HTERT RPE-1 (cell line): ENCODE data around the gene SLC32A1.

Experiments used
- in situ Hi-C: fragments of 300-500 bp; cut with MboI; formaldehyde crosslinking; loops from 4 replicates; pipeline ENCODE4 v1.14.3; 2020; ENCODE audit warnings: low sequenced_read_pairs

The SLC32A1 gene

GRCh38 chr20:38725148-38725901 lies 1.0 kb downstream of the SLC32A1 start:
- in situ Hi-C loops: no loop called here

DNA sequence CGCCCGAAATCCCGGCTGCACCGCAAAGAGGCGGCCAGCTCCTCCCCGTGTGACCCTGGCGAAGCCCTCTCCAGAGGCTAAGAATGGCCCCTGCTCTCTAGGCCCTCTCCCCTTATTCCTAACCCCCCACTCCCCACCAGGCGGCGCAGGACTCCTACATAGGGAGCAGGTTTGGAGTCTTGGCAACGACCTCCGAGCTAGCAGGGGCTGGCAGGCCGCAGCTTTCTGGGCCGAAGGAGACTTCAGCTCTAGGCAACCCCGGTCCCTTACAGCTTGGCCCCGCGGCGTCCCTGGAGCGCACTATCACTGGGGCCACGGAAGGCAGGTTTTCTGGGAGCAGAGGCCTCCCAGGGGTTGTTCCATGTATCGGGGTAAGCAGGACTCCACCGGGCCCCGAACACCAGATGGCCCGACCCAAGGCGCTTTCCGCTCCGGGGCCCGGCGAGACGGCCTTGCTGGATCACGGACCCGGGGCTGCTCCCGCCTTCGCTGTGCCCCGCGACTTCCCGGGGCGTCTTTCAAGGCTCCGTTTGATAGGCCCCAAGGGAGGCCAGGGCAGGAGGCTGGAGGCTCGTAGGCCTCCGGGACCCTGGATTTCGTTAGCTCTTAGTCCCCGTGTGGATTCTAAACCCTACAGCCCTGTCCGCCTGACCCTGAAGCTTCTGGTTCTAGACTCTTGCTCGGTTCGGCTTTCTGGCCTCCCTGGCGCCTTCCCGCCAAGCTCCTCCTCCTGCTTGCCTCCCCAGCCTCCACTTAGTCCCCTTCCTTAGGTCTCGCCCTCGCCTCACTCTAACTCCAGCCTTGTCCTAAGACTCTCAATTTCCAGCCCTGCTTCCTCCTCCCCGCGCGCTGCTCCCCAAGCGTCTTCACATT lies 1.9 kb downstream of the SLC32A1 start:
- in situ Hi-C loops: no loop called here

DNA sequence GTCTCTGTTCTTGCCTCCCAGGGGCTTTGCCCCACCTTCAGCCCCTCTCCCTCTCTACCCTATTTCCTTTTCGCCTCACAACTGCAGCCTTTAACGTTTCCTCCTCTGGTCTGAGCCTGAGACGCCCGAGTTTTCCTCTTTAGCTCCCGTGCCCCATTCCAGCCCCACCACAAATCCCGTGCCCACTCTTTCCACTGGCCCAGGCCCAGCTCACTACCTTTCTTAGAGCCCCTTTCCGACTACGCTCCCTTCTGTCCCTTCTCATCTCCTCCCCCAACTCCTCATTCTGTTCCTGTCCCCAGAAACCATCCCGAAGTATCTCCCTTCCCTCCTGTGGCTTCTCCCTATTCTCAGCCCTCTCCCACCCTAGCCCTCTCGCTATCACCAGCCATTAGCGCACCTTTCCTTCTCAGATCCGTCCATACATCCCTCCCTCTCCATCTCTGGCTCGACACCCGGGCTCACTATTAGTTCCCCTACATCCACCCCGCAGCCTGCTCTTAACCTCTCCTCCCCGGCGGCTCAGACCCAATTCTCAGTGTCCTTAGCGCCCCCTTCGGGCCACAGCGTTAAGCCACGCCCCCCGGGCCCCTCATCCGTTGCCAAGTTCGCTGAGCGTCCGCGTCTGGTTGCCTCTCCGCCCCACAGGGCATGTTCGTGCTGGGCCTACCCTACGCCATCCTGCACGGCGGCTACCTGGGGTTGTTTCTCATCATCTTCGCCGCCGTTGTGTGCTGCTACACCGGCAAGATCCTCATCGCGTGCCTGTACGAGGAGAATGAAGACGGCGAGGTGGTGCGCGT lies 2.7 kb downstream of the SLC32A1 start:
- in situ Hi-C loops: no loop called here

DNA sequence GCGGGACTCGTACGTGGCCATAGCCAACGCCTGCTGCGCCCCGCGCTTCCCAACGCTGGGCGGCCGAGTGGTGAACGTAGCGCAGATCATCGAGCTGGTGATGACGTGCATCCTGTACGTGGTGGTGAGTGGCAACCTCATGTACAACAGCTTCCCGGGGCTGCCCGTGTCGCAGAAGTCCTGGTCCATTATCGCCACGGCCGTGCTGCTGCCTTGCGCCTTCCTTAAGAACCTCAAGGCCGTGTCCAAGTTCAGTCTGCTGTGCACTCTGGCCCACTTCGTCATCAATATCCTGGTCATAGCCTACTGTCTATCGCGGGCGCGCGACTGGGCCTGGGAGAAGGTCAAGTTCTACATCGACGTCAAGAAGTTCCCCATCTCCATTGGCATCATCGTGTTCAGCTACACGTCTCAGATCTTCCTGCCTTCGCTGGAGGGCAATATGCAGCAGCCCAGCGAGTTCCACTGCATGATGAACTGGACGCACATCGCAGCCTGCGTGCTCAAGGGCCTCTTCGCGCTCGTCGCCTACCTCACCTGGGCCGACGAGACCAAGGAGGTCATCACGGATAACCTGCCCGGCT lies 3.4 kb downstream of the SLC32A1 start:
- in situ Hi-C loops: no loop called here

- in situ Hi-C loops: no loop called here
These were observed 4.0 kb downstream of the SLC32A1 start for GRCh38 chr20:38728191-38728781.

DNA sequence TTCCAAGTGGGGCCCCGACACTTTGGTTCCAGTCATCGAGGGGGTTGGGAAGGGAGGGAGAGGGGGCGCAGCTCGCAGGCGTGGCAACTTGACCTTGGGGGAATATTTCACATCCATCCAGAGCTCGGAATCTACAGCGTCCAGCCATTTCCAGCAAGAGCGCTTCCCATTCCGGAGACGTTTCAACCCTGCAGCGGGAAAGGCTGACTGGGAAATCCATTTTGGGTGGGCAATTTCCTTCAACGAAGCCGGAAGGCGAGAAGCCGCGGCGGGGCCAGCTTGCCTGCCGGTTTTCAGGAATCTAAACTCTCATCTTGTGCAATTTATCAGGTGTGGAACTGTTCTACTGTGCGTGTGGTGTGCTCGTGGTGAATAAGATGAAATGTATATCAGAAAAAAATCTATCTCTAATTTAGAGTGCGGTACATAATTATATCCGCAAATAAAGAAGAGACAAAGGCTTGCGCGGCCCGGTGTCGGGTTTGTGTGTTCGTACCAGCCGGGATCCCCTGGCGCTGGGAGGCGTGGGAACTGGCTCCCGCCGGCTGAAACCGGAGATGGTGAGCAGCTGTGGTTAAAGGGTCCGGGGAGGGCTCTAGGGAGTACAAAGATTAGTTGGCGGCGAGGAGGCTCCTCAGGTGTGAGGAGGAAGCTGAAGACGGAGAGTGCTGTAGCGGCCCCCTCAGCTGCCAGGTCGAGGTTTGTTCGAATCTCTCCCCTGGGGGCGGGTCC lies 4.8 kb downstream of the SLC32A1 start:
- in situ Hi-C loops: no loop called here

DNA sequence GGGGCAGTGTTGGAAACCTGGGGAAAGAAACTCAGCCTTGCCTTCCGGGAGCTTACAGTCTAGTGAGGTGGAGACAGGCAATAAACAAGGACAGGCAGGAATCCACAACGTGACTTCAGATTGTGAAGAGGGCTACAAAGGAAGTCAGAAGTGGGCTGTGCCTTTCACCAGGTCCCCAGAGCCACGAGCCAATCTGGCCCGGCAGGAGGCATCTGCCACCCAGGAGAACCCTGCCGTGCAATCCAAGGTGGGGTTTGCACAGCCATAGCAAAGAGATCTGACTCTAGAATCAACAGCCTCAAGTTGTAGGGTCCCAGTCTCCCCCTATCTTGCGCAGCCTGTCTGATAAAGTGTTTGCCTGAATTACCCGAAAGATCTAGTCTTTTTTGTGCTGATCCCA lies 5.5 kb downstream of the SLC32A1 start:
- in situ Hi-C loops: no loop called here

- in situ Hi-C loops: no loop called here
These were observed 6.1 kb downstream of the SLC32A1 start for GRCh38 chr20:38730167-38730988.

GRCh38 chr20:38730989-38731737 lies 6.9 kb downstream of the SLC32A1 start:
- in situ Hi-C loops: no loop called here

- in situ Hi-C loops: no loop called here
These were observed 7.4 kb downstream of the SLC32A1 start for GRCh38 chr20:38731738-38732113.

DNA sequence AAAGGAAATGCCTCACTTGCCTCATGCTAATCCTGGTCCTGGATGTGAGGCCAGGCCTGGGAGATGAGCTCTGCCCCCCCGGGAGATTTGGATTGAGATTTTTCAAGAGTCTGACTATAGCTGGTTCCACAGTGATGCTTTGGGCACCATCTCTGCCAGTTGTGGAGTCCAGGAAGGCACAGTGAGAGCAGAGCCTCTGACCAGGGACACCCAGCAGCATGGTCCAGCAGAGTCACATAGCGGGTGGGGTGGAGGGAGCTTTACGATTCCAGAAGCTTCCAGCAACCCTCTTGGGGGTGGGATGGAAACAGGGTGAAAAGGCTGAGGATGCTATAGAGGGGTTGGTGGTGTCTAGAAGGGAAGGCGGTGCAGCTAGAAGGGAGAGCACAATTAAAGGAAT lies 8.7 kb downstream of the SLC32A1 start:
- in situ Hi-C loops: no loop called here

GRCh38 chr20:38735172-38735571 lies 10.9 kb downstream of the SLC32A1 start:
- in situ Hi-C loops: no loop called here

GRCh38 chr20:38737887-38738286 lies 13.6 kb downstream of the SLC32A1 start:
- in situ Hi-C loops: no loop called here

DNA sequence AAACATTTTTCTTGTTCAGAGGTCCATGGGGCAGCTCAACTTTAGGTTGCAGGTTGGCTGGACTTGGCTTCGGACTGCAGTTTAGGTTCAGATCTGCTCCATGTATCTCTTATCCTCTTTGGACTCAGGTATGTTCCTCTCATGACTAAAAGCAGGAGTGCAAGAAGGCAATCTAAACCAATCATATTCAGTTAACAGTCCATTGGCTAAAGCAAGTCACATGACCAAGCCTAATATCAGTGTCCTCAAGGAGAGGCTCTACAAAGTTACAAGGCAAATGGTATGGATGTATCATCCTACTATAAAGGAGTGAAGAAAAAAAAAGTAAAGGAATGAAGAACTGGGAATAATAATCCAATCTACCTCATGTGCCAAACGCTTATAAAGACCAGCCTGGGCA lies 21.5 kb downstream of the SLC32A1 start:
- in situ Hi-C loops: no loop called here

DNA sequence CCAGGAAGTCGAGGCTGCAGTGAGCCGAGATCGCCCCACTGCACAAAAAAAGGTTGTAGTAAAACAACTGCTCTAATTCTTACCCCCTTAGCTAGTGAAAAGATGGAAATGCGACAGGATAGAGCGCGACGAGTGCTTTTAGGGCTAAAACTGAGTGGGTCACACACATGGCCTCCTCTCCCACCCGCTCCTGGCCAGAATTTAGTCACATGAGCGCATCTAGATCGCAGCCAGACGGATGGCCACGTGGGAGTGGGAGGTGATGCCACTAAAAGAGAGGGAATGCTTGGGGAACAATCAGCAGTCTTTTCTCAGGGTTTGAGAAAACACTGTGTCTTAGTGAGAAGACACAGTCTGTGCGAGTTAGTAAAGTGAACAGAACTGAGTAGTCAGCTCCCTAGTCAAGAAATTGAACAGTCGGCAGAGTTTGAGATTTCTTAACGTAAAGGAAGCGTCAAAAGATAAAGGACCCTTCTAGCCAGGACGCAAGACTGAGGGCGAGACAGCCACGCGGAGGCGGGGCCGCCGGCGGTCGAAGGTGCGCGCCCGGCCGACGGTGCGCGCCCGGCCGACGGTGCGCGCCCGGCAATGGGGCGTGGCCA lies 23.3 kb downstream of the SLC32A1 start:
- in situ Hi-C loops: no loop called here

- in situ Hi-C loops: no loop called here
These were observed 24.0 kb downstream of the SLC32A1 start, which contains the start of gene ACTR5 for GRCh38 chr20:38748097-38748860. Gene ACTR5 (plus strand): TSS chr20:38748460. CDS start chr20:38748479, 19 bp downstream.

DNA sequence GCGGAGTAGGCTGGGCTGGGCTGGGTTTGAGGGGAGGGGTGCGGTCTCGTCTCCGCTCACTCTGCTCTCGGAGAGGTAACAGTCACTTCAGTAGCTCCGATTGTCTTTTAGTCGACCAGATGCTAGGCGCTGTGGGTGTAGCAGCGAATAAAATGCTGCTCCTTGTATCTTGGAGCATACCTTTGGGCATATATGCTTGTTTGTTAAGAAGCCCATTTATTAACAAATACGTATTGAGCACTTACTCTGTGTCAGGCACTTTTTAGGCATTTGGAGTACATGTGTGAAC lies 24.5 kb downstream of the SLC32A1 start:
- in situ Hi-C loops: no loop called here
